SH-SY5Y (cell line): ENCODE results near the gene GBP7.

Source experiments
- GATA2 ChIP-seq: IDR thresholded peaks from 2 replicates; pipeline ENCODE4 v1.6.1; 2011; ENCODE audit warnings: mild to moderate bottlenecking, low read depth, low read length
- GATA3 ChIP-seq: IDR thresholded peaks from 2 replicates; pipeline ENCODE4 v1.6.1; 2011; ENCODE audit warnings: low read depth, mild to moderate bottlenecking, low read length, moderate library complexity

GRCh38 chr1:89129911-89130310, 45.9 kb downstream of the GBP7 start:
- TF ChIP-seq GATA3 (no peak), GATA2 (no peak)
